Measurements from ENCODE around the gene C1QBP.

GRCh38 chr17:5444209-5444608 is 5.3 kb upstream of the C1QBP start:
- TF ChIP-seq POLR2AphosphoS5 (IDR thresholded peaks at IDR 0.05) (no peak), CTCF (IDR thresholded peaks at IDR 0.05) (no peak), EP300 (IDR thresholded peaks at IDR 0.05) (no peak), POLR2A (IDR thresholded peaks at IDR 0.05) (no peak)
